Epidermal melanocyte (primary cell): Measurements from ENCODE around the gene MAN1C1.
"Not testable (repeated sequence)": the region's sequence is repeated elsewhere in the genome, so short reads cannot be mapped to it uniquely, and the experiment has no call there.

Experiments used
- DNase-seq: peaks from one replicate; pipeline ENCODE4 v3.0.0; 2011; ENCODE audit warnings: low spot score; ENCODE audit not compliant: insufficient read length

Gene MAN1C1

DNA sequence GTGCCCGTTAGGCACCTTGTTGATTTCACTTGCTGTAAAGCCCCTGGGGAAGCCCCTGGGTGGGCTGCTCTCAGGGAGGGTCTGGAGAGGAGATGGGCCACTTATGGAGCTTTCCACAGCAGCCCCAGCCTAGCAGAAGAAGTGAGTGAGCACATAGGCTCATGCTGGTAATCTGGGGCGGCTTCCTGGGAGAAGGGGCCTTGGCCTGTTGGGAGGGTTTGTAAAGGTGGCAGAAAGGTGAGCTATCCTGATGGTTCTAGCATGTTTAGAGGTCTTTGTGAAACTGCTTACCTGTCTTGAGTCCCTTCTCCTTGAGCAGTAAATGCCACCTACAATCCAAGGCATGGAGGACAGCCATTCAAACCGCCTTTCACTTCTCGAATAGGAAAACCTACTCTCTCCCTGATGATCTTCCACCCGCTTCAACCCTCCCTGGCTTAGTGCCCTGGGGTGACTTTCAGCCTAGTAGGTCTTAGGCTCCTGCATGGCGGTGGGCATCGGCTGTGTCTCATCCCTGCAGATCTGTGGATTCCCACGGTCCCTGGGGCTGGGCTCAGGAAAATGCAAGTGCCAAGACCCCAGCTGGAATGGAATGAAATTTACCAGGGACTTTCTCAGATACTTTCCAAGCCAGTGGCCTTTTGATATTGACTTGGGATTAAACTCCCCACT, 95.8 kb downstream of the MAN1C1 start:
- DNase-seq: no peak

DNA sequence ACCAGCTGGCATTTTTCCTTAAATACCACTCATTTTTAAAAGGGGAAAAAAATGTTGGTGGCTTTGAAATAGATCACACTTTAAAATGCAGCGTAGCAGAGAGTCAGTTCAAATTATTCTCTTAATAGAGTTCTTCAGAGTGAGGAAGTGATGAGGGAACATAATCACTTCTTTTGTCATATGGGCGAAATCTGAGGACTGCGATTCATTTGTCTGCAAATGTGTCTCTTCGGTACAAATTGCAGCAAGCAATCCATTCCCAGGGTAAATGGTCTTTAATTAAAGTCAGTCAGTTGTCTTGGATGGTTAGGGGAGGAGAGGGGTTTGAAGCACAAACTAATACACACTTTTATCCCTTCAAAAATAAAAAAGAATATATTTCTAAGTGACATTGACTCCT, 97.4 kb downstream of the MAN1C1 start:
- no peak for DNase-seq

DNA sequence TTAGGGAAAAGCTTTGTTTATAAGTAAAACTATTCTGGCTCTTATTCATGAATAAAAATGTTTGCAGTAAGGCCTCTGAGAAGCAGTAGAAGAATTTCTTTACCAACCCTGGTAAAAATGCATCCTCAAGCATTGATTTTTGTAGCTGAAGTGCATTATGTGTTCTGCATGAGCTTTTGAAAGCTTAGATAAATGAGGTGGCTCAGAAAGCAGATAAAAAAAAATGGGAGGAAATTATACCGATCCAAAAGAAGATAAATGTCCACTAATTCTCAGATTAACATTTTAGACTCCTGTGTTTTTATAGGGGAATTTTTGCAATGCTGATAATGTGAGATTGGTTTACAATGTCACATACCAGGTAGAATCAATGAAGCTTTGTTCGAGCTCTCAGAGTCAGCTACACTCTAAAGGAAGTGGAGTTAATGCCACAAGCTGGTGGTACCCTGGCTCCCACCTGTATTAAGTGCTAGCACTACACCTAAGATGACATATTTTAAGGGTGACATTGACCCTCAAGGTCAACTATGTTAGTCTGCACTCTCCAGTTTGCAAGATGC, 97.9 kb downstream of the MAN1C1 start:
- DNase-seq: no peak

DNA sequence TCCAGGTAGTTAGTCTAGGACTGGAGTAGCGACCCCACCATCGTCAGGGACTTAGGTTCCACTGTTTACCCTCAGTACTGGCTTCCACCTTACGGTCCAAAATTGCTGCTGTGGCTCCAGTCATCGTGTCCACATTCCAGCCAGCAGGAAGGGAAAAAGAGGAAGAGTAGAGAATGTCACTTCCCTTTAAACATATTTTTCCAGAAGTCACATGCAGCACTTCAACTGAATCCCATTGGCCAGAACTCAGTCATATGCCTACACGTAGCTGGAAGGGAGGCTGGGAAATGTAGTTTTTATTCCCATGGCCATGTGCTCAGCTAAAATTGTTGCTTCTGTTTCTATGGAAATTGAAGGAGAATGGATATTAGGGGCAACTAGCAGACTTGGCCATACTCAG, 99.3 kb downstream of the MAN1C1 start:
- no peak for DNase-seq

DNA sequence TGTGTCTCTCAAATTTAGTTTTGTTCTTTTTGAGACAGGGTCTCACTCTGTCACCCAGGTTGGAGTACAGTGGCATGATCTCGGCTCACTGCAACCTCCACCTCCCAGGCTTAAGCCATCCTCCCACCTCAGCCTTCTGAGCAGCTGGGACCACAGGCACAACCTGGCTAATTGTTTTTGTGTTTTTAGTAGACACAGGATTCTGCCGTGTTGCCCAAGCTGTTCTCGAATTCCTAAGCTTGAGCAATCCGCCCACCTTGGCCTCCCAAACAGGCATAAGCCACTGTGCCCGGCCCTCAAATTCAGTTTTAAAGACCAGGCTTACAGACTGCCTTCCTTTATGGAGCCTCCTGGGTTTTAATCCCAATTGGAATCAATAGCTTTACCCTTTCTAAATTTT, 99.7 kb downstream of the MAN1C1 start:
- no peak for DNase-seq

DNA sequence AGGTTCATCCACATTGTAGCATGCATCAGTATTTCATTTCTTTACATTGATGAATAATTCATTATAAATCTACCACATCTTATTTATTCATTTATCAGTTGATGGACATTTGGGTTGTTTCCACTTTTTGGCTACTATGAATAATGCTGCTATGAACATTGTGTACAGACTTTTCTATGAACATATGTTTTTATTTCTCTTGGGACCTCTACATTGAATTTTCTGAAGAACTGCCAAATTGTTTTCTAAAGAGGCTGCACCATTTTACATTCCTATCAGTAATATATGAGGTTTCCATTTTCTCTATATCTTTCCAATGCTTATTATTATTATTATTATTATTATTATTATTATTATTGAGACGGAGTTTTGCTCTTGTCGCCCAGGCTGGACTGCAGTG, 102.1 kb downstream of the MAN1C1 start:
- DNase-seq: no peak

DNA sequence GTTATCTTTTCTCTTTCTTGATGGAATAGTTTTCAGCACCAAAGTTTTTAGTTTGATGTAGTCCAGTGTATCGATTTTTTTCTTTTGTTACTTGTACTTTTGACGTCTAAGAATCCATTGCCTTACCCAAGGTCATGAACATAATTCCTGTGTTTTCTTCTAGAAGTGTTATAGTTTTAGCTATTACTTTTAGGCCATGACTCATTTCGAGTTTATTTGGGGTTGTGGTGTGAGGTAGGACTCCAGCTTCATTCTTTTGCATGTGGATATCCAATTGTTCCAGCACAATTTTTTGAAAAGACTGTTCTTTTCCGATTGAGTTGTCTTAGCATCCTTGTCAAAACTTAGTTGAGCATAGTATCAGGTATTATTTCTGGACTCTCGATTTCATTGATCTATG, 104.0 kb downstream of the MAN1C1 start:
- DNase-seq: no peak

DNA sequence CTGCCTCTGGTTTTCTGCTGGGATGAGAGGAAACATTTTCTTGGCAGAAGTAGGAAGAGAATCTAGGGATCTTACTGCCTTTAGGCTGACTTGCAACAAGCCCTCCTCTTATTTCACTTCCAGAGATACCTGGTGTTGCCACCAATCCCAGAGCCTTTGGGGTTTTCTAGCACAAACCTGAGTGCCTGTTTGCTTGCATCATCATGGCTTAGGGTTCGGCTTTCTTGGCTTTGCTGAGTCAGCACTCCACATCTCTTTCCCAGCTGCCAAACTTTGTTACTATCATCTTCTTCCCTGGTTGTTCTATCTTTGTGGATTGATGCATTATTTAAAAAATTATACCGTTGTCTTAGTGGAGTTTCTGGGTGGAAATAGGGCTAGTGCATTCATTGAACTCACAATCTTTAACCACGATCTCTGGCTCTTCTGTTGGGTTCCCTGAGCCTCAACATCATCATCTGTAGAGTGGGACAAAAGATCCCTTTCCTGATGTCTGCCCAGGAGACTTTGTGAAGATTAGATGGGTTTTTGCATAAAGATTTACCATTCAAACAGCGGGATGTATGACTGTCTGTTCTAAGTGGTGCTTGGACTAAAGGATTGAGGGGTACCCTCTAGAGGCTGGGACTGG, 106.8 kb downstream of the MAN1C1 start:
- DNase-seq: no peak

DNA sequence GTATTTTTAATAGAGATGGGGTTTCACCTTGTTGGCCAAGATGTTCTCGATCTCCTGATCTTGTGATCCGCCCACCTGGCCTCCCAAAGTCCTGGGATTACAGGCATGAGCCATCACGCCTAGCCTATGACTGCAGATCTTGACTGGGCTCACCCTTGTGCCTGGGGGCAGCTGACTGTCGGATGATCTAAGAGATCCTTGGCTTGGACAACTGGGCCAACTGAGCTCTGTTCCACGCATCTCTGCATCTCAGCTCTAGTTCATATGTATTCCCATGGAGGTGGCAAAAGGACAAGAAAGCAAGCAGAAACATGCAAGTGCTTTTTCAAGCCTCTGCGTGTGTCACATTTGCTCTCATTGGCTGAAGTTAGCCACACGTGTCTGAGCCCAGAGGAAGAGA, 107.6 kb downstream of the MAN1C1 start:
- no peak for DNase-seq

DNA sequence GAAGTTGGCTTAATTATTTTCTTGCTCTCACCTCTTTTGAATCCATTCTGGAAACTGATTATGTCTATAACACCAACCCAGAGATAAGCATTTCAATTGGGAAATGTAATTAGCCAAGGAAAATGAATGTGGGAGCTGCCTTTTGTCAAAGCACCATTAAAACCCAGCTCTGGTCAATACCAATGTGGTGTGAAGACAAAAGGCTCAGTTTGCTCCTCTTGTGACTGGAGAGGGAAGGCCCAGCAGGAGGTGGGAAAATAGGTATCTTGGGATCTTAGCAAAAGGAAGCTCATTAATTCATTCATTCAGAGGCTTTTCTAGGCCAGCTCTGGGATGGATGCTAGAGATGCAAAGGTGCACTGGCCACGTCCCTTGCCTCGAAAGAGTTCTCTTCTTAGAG, 108.4 kb downstream of the MAN1C1 start:
- no peak for DNase-seq

DNA sequence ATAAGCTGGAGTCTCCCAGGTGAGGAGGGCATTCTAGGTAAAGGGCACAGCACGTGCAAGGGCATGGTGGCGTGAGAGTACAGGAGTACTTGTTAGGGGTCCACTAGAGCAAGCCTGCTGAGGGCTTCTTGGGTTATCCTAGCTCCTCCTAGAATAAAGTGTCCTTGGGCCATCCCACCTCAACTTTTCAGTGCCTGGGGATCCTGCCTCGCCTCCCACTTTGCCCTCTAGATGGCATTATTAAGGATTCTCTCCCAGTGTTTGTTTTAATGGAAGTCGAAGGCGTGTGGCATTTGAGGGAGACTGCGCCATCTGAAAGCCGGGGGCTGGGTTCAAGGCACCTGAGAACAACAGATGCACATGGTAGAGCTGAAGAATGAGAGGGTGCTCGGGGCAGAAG, 108.9 kb downstream of the MAN1C1 start:
- DNase-seq: no peak

DNA sequence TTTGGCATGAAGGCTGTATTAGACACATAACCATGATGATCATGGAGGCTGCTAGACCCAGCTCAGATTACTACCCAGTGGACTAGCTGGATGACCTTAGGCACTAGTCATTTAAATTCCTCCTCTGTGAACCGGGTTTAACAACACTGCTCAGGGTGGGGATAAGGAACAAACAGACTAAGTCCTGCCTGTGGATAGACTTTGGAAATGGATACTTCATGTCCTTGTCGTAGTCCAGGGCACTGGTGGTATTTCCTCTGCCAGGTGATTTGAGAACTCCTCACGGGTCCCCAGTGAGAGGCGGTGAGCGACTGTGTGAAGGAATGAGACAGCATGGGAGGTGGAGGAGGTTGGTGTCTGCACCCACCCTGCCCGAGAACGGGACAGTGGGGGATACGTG, 110.5 kb downstream of the MAN1C1 start:
- no peak for DNase-seq

DNA sequence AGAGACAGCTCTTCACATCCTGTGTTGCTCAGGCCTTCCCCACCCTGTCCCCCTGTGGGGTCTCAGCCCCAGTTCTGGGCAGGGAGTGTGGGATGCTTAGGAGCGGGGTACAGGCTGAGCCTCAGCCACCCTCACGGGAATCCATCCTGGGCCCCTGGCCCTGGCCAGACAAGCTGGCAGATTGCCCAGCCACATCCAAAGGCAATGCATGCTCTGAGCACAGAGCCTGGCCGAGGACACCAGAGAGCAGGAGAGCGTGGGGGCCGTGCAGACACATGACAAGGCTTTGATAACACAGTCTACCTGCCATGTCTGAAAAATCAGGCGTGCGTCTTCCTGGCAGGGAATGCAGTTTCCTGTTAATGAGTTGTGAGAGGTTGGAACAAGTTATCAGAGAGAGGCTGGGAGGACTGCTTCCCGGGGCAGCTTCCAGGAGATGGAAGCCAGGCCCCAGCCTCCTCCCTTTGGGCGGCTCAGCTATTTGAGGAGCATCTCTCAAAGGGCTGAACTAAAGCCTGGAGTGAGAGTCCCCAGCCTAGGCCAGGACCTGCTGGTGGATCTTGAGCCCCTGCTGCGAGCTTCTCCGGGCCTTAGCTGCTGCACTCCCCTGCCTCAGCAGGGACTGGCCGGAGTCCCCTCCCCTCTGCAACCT, 111.2 kb downstream of the MAN1C1 start:
- no peak for DNase-seq

DNA sequence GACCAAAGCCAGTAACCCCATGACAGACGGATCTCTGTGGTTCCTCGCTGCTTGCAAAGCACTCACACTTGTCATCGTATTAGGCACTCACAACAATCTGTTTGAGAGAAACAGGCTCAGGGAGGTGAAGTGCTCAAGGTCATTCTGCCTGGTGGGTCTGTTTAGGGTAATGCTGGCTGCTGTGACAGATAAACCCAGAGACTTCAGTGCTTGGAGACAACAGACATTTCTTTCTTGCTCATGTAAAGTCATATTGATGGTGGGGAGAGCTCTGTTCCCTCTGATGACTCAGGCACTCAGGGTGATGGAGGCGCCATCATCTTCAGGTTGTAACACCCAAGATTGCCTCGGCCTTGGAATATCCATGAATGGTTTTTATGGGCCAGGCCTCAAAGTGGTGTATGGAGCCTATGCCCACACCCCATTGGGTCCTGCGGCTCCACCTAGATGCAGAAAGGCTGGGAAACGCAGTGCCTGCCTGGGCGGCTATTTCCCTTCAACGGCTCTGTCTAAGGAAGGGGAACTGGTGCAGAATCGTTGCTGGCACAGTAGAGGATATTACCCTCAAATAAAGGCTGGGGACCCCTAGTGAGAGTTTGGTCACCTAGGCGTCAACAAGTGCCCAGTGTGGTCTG, 111.8 kb downstream of the MAN1C1 start:
- DNase-seq: no peak

DNA sequence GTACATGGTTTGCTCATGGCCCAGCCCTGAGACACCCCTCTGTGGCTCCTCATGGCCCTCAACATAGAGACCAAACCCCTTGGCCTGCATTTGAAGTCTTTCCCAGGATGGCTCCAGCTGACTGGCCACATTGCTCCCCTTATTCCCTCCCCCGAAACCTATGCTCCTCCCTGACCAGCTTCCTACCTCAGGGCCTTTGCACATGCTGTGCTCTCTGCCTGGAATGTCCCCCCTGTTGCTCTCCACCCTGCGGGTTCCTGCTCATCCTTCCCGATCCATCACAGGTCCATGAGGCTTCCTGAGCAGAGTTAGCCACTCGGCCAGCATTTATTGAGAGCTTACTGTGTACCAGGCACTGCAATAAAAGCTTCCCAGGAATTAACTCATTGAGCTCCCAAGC, 112.5 kb downstream of the MAN1C1 start:
- DNase-seq: no peak

DNA sequence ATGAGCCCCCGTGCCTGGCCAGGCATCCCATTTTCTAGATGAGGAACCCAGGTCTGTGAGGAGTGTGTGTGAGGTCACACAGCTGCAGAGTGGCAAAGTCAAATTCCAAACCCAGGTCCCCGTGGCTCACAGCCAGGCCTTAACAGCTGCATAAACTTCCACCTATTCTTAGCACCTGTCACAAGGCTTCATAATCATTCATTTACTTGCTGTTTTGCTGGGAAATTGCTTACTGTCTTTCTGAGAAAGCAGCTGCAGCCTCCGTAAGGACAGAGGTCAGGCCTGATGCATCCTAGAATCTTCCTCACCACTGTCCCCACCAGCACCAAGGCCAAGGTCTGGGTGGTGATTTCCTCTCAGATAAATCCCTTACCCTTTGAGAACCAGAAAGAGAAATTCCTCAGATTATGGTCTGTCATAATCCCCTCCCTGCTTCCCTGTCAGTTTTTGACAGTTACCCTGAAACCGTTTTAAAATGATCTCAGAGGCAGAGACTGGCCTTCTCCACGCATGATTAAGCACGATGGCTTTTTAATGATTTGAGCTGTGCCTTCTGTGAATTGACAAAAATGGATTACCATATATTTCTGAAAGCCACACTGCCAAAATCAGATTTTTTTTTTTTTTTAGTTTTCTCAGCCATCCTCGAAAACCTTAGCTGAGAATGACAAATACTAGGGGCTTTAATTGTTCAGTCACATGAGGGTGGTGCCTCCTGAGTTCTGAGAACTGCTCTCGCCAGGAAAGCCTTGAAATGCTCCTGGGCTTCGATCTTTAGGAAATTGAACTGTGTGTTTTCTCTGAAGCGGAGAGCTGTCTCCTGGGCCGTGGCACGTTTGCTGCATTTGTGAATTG, 113.4 kb downstream of the MAN1C1 start:
- DNase-seq: no peak

DNA sequence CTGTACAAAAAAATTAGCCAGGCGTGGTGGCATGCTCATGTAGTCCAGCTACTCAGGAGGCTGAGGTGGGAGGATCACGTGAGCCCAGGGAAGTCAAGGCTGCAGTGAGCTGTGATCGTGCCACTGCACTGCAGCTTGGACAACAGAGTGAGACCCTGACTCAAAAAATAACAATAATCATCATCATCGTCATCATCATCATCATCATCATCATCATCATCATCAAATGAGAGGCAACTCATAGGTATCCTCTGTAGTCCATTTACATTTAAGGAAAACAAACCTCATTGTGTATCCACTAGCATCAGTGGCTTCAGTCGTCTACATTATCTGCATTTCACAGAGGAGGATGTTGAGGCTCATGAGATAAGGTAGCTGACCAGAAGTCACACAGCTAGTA, 114.6 kb downstream of the MAN1C1 start:
- no peak for DNase-seq

DNA sequence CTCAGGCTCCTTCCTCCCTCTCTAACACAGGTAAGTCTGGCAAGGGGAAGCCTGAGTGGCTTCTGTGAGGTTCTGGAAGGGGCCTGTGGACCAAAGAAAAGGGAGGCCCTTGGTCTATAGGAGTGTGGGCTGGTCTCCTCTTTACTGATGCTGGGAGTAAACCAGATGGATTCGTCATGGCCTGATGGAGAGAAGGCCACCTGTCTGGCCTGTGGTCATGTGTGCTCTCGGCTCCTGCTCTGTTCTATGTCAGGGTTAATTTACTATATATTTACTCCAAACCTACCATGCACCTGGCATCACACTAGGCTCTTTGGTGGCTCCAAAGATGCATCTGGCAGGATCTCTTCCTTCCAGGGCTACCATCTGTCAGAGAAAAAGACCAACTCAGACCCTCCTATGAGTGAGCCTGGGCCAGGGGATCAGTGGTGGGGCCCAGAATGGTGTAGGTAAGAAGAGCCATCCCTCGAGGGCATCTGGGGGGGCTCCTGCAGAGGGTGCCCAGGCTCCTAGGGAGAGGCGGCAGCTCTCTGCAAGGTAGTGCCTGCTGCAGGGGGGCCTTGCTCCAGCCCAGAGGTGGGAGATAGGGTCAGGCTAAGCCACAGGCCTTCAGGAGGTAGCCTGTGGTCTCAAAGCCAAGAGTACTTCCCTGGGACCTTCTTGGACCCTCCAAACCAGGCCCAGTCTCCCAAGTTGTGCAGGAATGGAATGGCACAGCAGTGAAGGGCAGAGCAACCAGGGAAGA, 115.2 kb downstream of the MAN1C1 start:
- DNase-seq: no peak

DNA sequence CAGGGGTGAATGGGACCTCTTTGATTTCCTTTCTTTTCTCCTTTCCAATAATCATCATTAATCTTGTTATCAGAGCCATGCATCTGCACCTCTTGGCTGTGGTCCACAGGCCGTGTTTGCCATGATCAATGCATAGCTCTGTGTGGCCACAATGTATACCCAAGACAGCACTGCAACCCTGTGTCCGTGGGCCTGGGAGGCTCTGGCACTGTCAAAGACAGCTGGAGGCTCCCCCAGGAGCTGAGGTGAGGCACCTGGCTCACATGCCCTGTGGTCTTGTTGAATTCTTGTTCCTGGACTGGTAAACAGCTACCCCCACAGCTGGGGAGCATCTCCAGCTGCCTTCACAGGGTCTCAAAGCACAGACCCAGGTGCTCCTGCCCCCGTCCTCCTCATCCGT, 116.2 kb downstream of the MAN1C1 start:
- DNase-seq: no peak

DNA sequence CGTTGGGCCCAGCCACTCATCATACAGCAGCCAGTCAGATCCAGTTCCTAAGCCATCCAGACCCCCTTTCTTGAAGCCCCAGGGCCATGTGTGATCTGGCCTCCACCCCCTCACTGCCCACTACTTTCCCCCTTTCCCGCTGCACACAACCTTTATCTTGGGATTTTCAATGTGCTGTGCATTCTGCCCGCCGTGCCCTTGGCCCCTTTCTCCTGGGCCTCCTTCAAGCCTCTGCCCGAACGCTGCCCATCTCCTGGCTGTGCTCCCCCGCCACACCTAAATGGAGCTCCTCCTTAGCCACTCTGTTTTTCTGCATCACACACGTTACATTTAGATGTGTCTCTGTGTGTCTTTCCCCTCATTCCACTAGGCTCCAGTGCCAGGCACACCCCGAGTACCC, 116.7 kb downstream of the MAN1C1 start:
- no peak for DNase-seq

DNA sequence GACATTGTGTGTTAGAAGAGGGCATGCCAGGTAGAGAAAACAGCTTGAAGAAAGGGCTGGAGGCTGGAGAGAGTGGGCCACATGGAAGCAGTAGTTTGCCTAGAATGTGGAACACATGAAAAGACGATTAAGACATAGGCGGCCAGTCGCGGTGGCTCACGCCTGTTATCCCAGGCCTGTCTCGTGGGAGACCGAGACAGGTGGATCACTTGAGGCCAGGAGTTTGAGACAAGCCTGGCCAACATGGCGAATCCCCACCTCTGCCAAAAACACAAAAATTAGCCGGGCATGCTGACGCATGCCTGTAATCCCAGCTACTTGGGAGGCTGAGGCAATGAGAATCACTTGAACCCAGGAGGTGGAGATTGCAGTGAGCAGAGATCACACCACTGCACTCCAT, 118.4 kb downstream of the MAN1C1 start:
- DNase-seq: not testable (repeated sequence)
